ENCODE results near the gene CFH.

The CFH gene

GRCh38 chr1:196608390-196609369 lies 43.2 kb upstream of the CFH start, which contains the start of gene KCNT2:
KCNT2 (minus strand) TSS chr1:196608440; CDS start chr1:196608309, 131 bp downstream.
- H3K27ac ChIP-seq (ENCODE audit: low read depth, low read length) = no peak within 1 kb of the TSS
- H3K4me2 ChIP-seq (ENCODE audit: low read depth, low read length, poor library complexity, severe bottlenecking) = no peak within 1 kb of the TSS
- no peaks in the 10 kb centered on the region for H3K36me3 ChIP-seq (ENCODE audit: low read length)
- no peak within 1 kb of the TSS for H3K9ac ChIP-seq (ENCODE audit: low read length)
- H3K4me3 ChIP-seq (ENCODE audit: insufficient read depth, low read length, poor library complexity, severe bottlenecking) = no peak within 1 kb of the TSS
- no peaks in the 10 kb centered on the region for H3K79me2 ChIP-seq (ENCODE audit: insufficient read depth, low read length)
- H4K20me1 ChIP-seq (ENCODE audit: low read depth, low read length) = no peaks in the 10 kb centered on the region
- peaks cover 3% of the 10 kb centered on the region; the same call in 1 of the 2 replicates for H3K9me3 ChIP-seq (ENCODE audit: insufficient read depth, low read length)
- H3F3A ChIP-seq (ENCODE audit: insufficient read depth) = no peaks in the 10 kb centered on the region
- no peaks in the 10 kb centered on the region for H3K9me2 ChIP-seq (replicated peaks; ENCODE audit: insufficient read depth, low read length)
- no peaks in the 10 kb centered on the region for H3K27me3 ChIP-seq (ENCODE audit: low read length)
- no peak within 1 kb of the TSS for H2AFZ ChIP-seq (ENCODE audit: low read depth, low read length, severe bottlenecking)
- no peak for TF ChIP-seq EZH2phosphoT487 (conservative IDR thresholded peaks at IDR 0.05; ENCODE audit: low read length)
- TF ChIP-seq, protein P1, sequence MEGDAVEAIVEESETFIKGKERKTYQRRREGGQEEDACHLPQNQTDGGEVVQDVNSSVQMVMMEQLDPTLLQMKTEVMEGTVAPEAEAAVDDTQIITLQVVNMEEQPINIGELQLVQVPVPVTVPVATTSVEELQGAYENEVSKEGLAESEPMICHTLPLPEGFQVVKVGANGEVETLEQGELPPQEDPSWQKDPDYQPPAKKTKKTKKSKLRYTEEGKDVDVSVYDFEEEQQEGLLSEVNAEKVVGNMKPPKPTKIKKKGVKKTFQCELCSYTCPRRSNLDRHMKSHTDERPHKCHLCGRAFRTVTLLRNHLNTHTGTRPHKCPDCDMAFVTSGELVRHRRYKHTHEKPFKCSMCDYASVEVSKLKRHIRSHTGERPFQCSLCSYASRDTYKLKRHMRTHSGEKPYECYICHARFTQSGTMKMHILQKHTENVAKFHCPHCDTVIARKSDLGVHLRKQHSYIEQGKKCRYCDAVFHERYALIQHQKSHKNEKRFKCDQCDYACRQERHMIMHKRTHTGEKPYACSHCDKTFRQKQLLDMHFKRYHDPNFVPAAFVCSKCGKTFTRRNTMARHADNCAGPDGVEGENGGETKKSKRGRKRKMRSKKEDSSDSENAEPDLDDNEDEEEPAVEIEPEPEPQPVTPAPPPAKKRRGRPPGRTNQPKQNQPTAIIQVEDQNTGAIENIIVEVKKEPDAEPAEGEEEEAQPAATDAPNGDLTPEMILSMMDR (IDR thresholded peaks at IDR 0.05; ENCODE audit: insufficient read depth, low read length, poor library complexity, severe bottlenecking) = no peak

GRCh38 chr1:196609370-196609737 lies 42.5 kb upstream of the CFH start:
- Histone ChIP-seq H3K4me3 (ENCODE audit: insufficient read depth, low read length, poor library complexity, severe bottlenecking) (no peak overlapping the region), H3K36me3 (ENCODE audit: low read length) (no peaks in the 10 kb centered on the region), H3K27me3 (ENCODE audit: low read length) (no peaks in the 10 kb centered on the region), H3K79me2 (ENCODE audit: insufficient read depth, low read length) (no peaks in the 10 kb centered on the region), H2AFZ (ENCODE audit: low read depth, low read length, severe bottlenecking) (no peak overlapping the region), H3K27ac (ENCODE audit: low read depth, low read length) (no peak overlapping the region), H4K20me1 (ENCODE audit: low read depth, low read length) (no peaks in the 10 kb centered on the region), H3K9ac (ENCODE audit: low read length) (no peak overlapping the region), H3K9me2 (replicated peaks; ENCODE audit: insufficient read depth, low read length) (no peaks in the 10 kb centered on the region), H3K4me2 (ENCODE audit: low read depth, low read length, poor library complexity, severe bottlenecking) (no peak overlapping the region), H3F3A (ENCODE audit: insufficient read depth) (no peaks in the 10 kb centered on the region), H3K9me3 (ENCODE audit: insufficient read depth, low read length) (peaks cover 3% of the 10 kb centered on the region; the same call in 1 of the 2 replicates)
- TF ChIP-seq EZH2phosphoT487 (conservative IDR thresholded peaks at IDR 0.05; ENCODE audit: low read length) = no peak
- TF ChIP-seq, protein P1 (IDR thresholded peaks at IDR 0.05; ENCODE audit: insufficient read depth, low read length, poor library complexity, severe bottlenecking) = no peak

- H3K27ac ChIP-seq (ENCODE audit: low read depth, low read length) = no peak overlapping the region
- no peaks in the 10 kb centered on the region for H3K36me3 ChIP-seq (ENCODE audit: low read length)
- TF ChIP-seq, protein P1 (IDR thresholded peaks at IDR 0.05; ENCODE audit: insufficient read depth, low read length, poor library complexity, severe bottlenecking) = no peak
- no peak for TF ChIP-seq EZH2phosphoT487 (conservative IDR thresholded peaks at IDR 0.05; ENCODE audit: low read length)
- no peak overlapping the region for H2AFZ ChIP-seq (ENCODE audit: low read depth, low read length, severe bottlenecking)
- no peaks in the 10 kb centered on the region for H3F3A ChIP-seq (ENCODE audit: insufficient read depth)
- no peaks in the 10 kb centered on the region for H4K20me1 ChIP-seq (ENCODE audit: low read depth, low read length)
- H3K9ac ChIP-seq (ENCODE audit: low read length) = no peak overlapping the region
- no peak overlapping the region for H3K4me2 ChIP-seq (ENCODE audit: low read depth, low read length, poor library complexity, severe bottlenecking)
- no peak overlapping the region for H3K4me3 ChIP-seq (ENCODE audit: insufficient read depth, low read length, poor library complexity, severe bottlenecking)
- no peaks in the 10 kb centered on the region for H3K9me2 ChIP-seq (replicated peaks; ENCODE audit: insufficient read depth, low read length)
- H3K79me2 ChIP-seq (ENCODE audit: insufficient read depth, low read length) = no peaks in the 10 kb centered on the region
- peaks cover 3% of the 10 kb centered on the region; the same call in 1 of the 2 replicates for H3K9me3 ChIP-seq (ENCODE audit: insufficient read depth, low read length)
- H3K27me3 ChIP-seq (ENCODE audit: low read length) = no peaks in the 10 kb centered on the region
Measured at GRCh38 chr1:196611873-196612272, 40.0 kb upstream of the CFH start.
